Fibroblast of lung (primary cell): ENCODE results near the gene EIF4E.

ENCODE experiments used
- CTCF ChIP-seq, 2 donors: IDR thresholded peaks in 1 of 2; conservative IDR thresholded peaks in 1 of 2; 1 replicate in 1 of 2; 2 replicates in 1 of 2; pipeline ENCODE4 v1.5.1; 2011 to 2012; ENCODE audit warnings: low read length in 2 of 2, control low read depth in 1 of 2, inconsistent platforms in 1 of 2, low read depth in 1 of 2, mild to moderate bottlenecking in 1 of 2
- EZH2 ChIP-seq: IDR thresholded peaks from 2 replicates; pipeline ENCODE4 v1.5.1; 2012; ENCODE audit warnings: low read length, control low read depth, mild to moderate bottlenecking; ENCODE audit errors: missing control alignments

GRCh38 chr4:98873059-98873458 is 55.9 kb downstream of the EIF4E start:
- TF ChIP-seq CTCF (conservative IDR thresholded peaks at IDR 0.05 in 1 of 2, IDR thresholded peaks at IDR 0.05 in 1 of 2; ENCODE audit: low read depth in 1 of 2, low read length in 2 of 2) = no peak
- TF ChIP-seq EZH2 = no peak
